HL-60/S4 treated with retinoic acid at 250 ng/mL for 4 days and 3 days (cell line): Measurements from ENCODE around the gene RASGRP4.
"Not testable (repeated sequence)": the region's sequence is repeated elsewhere in the genome, so short reads cannot be mapped to it uniquely, and the experiment has no call there.

Source experiments
- in situ Hi-C: fragments of 300-500 bp; cut with MboI; formaldehyde crosslinking; loops from 2 replicates; pipeline ENCODE4 v1.7.0; 2022; ENCODE audit warnings: low sequenced_read_pairs

RASGRP4 gene

GRCh38 chr19:38449518-38449917 is 23.5 kb upstream of the RASGRP4 start:
- in situ Hi-C loops, result no loop called here

- in situ Hi-C loops, result no loop called here
These were observed 22.2 kb upstream of the RASGRP4 start for GRCh38 chr19:38448225-38448624.

- in situ Hi-C loops, result no loop called here
These were observed 19.3 kb upstream of the RASGRP4 start for GRCh38 chr19:38445362-38445761.

GRCh38 chr19:38444026-38444425 is 18.0 kb upstream of the RASGRP4 start:
- in situ Hi-C loops, result no loop called here

- in situ Hi-C loops, result no loop called here
These were observed 17.5 kb upstream of the RASGRP4 start for GRCh38 chr19:38443458-38443999.

GRCh38 chr19:38442736-38443135 is 16.7 kb upstream of the RASGRP4 start:
- in situ Hi-C loops, result no loop called here

GRCh38 chr19:38441657-38442348 is 15.8 kb upstream of the RASGRP4 start:
- in situ Hi-C loops, result no loop called here

- in situ Hi-C loops, result no loop called here
These were observed 14.6 kb upstream of the RASGRP4 start for GRCh38 chr19:38440592-38440991.

GRCh38 chr19:38437917-38438316 is 11.9 kb upstream of the RASGRP4 start:
- in situ Hi-C loops, result no loop called here

- in situ Hi-C loops, result no loop called here
These were observed 11.3 kb upstream of the RASGRP4 start for GRCh38 chr19:38437295-38437694.

GRCh38 chr19:38434549-38435051 is 8.6 kb upstream of the RASGRP4 start:
- in situ Hi-C loops, result no loop called here

- in situ Hi-C loops, result no loop called here
These were observed 7.3 kb upstream of the RASGRP4 start, which contains the start of gene RYR1 for GRCh38 chr19:38433268-38433733. TSS of gene RYR1 (plus strand) at chr19:38433691. CDS start at chr19:38433830, 139 bp downstream.

GRCh38 chr19:38430931-38431330 is 4.9 kb upstream of the RASGRP4 start:
- in situ Hi-C loops, result no loop called here

GRCh38 chr19:38429811-38430156 is 3.8 kb upstream of the RASGRP4 start:
- in situ Hi-C loops, result no loop called here

- in situ Hi-C loops, result no loop called here
These were observed 3.2 kb upstream of the RASGRP4 start for GRCh38 chr19:38429055-38429810.

- in situ Hi-C loops, result not testable (repeated sequence)
These were observed 1.1 kb upstream of the RASGRP4 start for GRCh38 chr19:38427035-38427677.

GRCh38 chr19:38425222-38425809 is 703 bp downstream of the RASGRP4 start:
- in situ Hi-C loops, result no loop called here

GRCh38 chr19:38424272-38424671 is 1.7 kb downstream of the RASGRP4 start:
- in situ Hi-C loops, result loop anchor here (25.0 kb wide), 1 partner anchor 488 kb away; the partner anchor contains the start of gene CCER2

- in situ Hi-C loops, result loop anchor here (25.0 kb wide), 1 partner anchor 490 kb away; the partner anchor contains the start of gene CCER2
These were observed 3.6 kb downstream of the RASGRP4 start for GRCh38 chr19:38422438-38422837.

GRCh38 chr19:38421856-38422255 is 4.2 kb downstream of the RASGRP4 start:
- in situ Hi-C loops, result loop anchor here (25.0 kb wide), 1 partner anchor 490 kb away; the partner anchor contains the start of gene CCER2

GRCh38 chr19:38420935-38421334 is 5.1 kb downstream of the RASGRP4 start:
- in situ Hi-C loops, result loop anchor here (25.0 kb wide), 1 partner anchor 491 kb away; the partner anchor contains the start of gene CCER2
